CD4-positive, alpha-beta T cell treated with Interleukin-17A for 1 hour (primary cell): ENCODE results near the gene RIN1.
"Not testable (repeated sequence)": the region's sequence is repeated elsewhere in the genome, so short reads cannot be mapped to it uniquely, and the experiment has no call there.

ENCODE experiments used
- DNase-seq: peaks from one replicate; pipeline ENCODE4 v3.0.0-alpha.2; 2020

RIN1 gene

GRCh38 chr11:66350560-66351235 is 14.5 kb upstream of the RIN1 start:
- not testable (repeated sequence) for DNase-seq

GRCh38 chr11:66349084-66349386 is 12.8 kb upstream of the RIN1 start:
- DNase-seq: no peak

DNA sequence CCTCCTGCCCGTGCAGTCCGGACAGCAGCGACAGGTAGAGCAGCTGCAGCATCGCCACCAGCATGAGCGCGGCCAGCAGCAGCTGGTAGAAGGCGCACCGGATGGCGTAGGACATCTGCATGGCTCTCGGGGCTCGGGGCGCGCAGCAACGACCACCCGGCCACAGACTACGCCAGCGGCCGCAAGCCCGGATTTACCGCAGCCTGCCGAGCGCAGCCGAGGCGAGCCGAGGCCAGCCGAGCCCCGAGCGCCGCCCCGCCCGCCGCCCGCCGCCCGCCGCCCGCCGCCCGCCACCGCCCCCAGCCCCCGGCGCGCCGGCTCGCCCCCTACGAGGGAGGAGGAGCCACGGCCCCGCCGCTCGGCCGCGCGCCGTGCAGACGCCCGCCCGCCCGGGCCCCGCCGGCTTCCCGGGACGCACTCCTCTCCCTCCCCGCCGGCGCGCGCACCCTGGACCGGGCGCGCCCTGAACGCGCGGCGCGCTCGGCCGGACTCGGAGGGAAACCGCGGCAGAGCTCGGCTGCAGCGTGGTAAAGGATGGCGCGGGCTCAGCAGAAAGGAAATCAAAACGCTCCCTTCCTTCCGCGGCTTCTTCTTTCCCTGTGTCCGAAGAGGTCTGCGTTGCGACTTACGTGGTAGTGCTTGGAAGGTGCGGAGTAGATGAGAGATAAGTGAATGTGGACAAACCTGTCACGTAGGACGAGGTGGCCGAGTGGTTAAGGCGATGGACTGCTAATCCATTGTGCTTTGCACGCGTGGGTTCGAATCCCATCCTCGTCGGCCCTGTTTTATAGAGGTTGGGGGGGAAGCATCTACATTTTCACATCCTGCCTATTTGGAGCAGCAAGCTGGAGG is 11.4 kb upstream of the RIN1 start, which contains the start of gene B4GAT1:
Gene B4GAT1, minus strand, starts transcription at position 205 of the 852 bp plus-strand sequence. Its CDS starts 84 bp downstream, at position 121.
- DNase-seq: peak; percentile 91

DNA sequence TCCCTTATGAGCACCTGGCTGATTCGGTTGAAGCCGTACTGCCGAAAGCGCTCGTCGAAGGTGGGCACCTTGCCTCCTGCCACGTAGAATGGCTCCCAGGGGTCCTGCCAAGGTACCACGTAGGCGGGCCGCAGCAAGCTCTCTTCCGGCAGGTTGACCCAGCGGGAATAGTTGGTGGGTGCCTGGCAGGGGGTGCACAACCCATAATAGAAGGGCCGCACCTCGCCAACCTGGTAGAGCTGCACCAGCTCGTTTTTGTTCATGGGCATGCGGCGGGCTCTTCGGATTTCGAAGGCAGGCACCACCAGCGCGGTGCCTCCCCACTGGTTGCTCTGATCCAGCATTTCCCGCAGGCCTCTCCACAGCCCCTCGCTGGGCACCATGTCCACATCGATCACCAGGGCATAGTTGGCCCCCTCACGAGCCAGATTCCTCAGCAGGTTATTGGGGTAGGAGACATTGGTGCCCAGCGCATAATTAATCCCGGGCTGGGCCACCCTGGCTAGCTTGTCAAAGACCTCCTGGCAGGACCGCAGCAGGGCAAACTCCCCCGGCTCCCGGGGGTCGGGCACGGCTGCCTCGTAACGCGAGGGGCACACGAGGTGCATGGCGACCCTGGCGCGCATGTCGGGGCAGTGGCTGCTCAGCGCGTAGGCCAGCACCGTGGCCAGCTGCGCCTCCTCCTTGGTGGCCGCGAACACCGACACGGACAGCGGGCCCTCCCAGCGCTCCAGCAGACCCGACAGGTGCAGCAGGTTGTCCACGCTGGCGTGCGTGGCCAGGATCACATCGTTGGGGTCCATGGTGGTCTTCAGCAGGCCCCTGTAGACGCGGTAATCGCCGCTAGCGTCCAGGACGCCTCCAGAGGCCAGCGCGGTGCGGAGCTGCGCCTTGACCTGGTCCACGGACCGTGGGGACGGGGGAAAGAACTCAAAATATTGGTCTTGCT is 10.5 kb upstream of the RIN1 start:
- no peak for DNase-seq

DNA sequence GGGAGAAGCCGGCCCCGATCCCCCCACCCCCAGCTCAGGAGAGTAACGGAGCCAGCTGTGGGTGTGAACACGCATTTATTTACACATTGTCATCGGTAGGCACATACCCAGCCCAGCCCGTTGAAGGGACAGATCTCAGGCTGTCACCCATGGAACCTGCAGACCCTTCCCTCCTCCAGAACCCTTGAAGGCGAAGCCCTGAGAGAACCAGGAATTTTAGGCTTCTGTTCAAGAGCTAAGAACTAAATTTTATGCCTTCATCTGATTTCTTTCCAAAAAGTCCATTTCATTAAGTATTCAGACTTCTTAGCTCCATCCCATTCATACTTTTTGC is 9.0 kb upstream of the RIN1 start:
- no peak for DNase-seq

DNA sequence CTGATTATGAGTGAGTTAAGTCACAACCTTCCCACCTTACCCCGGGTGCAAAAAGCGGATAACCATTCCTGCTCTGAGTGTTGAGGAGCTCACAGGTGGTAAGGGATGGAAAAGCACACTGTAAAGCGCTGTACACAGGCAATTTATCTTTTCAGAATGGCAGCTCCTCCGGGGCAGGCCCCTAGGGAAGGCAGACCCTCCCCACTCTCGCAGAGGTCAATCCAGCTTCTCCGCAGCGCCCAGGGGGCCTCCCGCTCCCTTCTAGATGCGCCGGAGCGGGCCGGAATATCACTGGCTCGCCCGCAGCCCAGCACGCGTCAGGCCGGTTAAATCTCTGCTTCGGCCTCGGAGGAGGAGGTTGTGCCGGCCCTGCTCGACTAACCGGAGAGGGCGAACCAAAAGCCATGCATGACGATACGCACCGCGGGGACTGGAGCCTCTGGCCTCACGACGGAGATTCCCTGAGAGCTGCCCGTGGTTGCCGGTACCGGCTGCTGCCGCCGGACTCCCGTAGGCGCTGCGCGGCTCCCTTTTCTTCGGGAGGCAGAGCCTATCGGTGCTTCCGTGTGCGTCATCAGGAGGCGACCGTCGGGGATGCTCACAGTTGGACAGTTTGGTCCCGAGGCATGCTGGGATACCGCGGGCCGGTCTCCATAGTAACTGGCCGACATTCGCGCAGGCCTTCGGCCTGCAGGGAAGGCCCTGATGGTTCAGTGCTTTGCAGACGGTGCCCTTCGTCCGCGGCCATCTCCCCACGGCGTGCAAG is 8.5 kb upstream of the RIN1 start, which contains the start of gene BRMS1:
Gene BRMS1, minus strand, starts transcription at position 555 of the 766 bp plus-strand sequence. CDS start 2,870 bp downstream, outside the sequence.
- peak; percentile 96 for DNase-seq

GRCh38 chr11:66343176-66343575 is 6.9 kb upstream of the RIN1 start:
- no peak for DNase-seq

- no peak for DNase-seq
Measured at GRCh38 chr11:66341502-66342126, 5.4 kb upstream of the RIN1 start.

- DNase-seq: no peak
Measured at GRCh38 chr11:66340596-66341501, 4.6 kb upstream of the RIN1 start.

DNA sequence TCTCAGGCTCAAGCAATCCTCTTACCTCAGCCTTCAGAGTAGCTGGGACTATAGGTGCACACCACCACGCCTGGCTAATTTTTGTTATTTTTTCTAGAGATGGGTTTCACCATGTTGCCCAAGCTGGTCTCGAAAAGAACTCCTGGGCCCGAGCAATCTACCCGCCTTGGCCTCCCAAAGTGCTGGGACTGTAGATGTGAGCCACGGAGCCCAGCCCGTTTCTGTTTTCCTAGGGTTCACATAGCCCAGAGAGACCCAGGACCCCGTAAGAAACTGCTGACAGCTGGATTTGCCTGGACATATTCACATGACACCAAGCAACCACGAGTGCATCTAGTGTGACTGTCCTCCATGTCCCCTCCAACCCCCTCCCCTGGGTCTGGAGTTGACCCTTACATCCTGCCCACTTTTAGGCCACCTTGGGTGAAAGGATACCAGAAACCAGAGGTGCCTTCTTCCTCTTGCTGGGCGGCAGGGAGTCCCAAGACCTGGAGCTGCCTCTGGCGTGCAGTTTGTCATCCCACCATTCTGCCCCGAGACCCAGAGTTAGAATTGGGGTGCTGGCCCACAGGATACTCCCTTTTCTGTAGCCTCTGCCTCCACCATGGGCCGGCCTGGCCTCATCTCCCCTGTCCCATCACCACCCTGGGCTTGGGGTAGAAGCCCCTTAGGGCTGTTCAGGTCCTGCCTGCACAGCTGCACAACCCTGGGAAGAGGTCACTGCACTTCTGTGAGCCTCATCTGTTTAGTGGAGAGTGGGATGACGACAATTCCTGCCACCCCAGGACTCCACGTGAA is 3.7 kb upstream of the RIN1 start:
- no peak for DNase-seq

DNA sequence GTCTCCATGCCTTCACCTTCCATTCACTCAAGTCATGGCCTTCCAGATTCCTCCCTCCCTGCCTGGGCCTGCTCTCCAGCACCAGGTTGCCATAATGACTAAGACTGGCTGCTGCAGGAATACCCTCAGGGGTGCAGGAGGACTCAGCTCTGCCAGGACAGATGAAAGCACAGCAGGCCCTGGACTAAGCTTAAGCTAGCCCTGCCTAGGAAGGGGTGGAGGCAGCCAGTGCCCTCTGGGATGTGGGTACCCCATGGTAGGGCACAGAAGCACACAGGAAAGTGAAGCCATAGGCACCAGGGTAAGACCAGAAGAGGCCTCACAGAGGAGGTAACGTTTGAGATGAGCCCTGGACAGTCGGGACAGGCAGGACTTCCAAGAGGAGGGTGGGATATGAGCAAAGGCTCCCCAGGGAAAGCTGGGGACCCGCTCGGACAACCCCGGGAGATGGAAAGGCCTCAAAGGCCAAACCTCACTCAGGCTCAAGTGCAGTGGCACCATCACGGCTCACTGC is 3.0 kb upstream of the RIN1 start:
- no peak for DNase-seq

- DNase-seq: no peak
Measured at GRCh38 chr11:66338276-66339161, 2.3 kb upstream of the RIN1 start.

GRCh38 chr11:66337103-66337899 is 1.1 kb upstream of the RIN1 start:
- DNase-seq: no peak

GRCh38 chr11:66335531-66336233 is 552 bp downstream of the RIN1 start:
- no peak for DNase-seq

DNA sequence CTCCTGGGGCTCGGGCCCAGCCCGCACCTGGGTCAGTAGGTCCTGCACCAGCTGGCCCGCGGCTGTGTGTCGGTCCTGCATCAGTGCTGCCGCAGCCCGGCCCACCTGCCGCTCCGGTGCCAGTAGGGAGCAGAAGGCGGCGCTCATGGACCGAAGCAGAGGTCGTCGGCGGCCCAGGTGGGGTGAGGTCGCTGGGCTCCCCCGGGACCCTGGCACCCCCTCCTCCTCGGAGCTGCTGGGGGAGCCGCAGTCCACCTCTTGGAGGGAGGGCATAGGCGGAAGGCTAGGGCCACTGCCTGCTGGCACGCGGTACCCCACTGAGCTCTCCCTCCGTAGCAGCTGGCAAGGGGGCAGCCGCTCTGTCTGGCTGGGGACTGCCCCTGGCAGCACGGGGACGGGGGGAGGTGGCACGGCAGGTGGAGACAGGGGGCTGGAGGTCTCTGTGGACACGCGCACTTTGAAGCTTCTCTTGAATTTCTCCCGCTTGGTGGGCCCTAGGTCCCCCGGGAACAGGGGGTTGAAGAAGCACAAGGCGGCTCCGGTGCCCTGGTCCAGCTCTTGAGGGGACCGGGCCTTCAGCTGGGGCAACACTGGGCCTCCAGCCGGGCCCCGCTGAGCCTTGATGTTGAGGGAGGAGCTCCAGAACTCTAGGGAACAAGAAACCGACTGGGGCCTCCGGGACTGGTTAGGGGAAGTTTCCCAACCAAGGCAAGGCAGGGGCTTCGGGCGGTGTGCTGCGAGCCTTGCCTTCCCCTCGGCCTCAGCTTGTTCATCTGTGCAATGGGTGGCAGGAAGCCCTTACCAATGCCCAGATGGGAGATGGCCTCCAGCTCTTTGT is 1.4 kb downstream of the RIN1 start:
- no peak for DNase-seq
